Peyer's patch (tissue), 4 donors: ENCODE measurements around the gene SLC25A29.

Experiments
- POLR2A ChIP-seq, 2 donors: fragments of 450-650 bp; IDR thresholded peaks; one replicate each; pipeline ENCODE4 v1.5.1; 2017; ENCODE audit warnings: antibody characterized with exemption in 2 of 2, mild to moderate bottlenecking in 2 of 2, moderate library complexity in 2 of 2
- TF ChIP-seq, protein P1 (sequence below), 6 experiments: fragments of 450-650 bp in 4 of 6; fragments of 200-600 bp in 2 of 6; sonication (generic) in 1 of 6; IDR thresholded peaks; one replicate each; pipeline ENCODE4 v1.5.1; 2017 to 2019; ENCODE audit warnings: antibody characterized with exemption in 6 of 6, mild to moderate bottlenecking in 3 of 6, moderate library complexity in 1 of 6

GRCh38 chr14:100287202-100287997 is 18.8 kb downstream of the SLC25A29 start:
- TF ChIP-seq POLR2A (IDR thresholded peaks at IDR 0.05): no peak
- TF ChIP-seq, protein P1, sequence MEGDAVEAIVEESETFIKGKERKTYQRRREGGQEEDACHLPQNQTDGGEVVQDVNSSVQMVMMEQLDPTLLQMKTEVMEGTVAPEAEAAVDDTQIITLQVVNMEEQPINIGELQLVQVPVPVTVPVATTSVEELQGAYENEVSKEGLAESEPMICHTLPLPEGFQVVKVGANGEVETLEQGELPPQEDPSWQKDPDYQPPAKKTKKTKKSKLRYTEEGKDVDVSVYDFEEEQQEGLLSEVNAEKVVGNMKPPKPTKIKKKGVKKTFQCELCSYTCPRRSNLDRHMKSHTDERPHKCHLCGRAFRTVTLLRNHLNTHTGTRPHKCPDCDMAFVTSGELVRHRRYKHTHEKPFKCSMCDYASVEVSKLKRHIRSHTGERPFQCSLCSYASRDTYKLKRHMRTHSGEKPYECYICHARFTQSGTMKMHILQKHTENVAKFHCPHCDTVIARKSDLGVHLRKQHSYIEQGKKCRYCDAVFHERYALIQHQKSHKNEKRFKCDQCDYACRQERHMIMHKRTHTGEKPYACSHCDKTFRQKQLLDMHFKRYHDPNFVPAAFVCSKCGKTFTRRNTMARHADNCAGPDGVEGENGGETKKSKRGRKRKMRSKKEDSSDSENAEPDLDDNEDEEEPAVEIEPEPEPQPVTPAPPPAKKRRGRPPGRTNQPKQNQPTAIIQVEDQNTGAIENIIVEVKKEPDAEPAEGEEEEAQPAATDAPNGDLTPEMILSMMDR (IDR thresholded peaks at IDR 0.05): no peak
